Breast epithelium (tissue), 3 donors: ENCODE data around the gene CELF5.

Source experiments
- CTCF ChIP-seq, 3 donors: fragments of 450-650 bp; IDR thresholded peaks; one replicate each; pipeline ENCODE4 v1.5.1; 2016 to 2017; ENCODE audit warnings: antibody characterized with exemption in 3 of 3, mild to moderate bottlenecking in 3 of 3, moderate library complexity in 3 of 3
- POLR2A ChIP-seq: fragments of 450-650 bp; IDR thresholded peaks from one replicate; pipeline ENCODE4 v1.6.1; 2016; ENCODE audit warnings: antibody characterized with exemption, mild to moderate bottlenecking, moderate library complexity

GRCh38 chr19:3319643-3320353 lies 95.3 kb downstream of the CELF5 start:
- TF ChIP-seq CTCF (IDR thresholded peaks at IDR 0.05) (no peak), POLR2A (no peak)
